Kidney (tissue), 14 donors: ENCODE data around the gene GRID1. TPM values are rescaled to one million over a fixed set of nuclear protein-coding genes. Genes with fewer than 3 reads are reported as not detected.

Experiments used
- DNase-seq, 5 donors: peaks; one replicate each; pipeline ENCODE4 v3.0.0-alpha.2; 2013 to 2020
- FAIRE-seq: peaks from 2 replicates; lab custom pipeline; 2012; peaks lifted over from hg19 to GRCh38; lab: Jason Lieb, UNC
- H3K27ac ChIP-seq, 2 donors: one replicate each; pipeline ENCODE4 v1.7.0; 2013; ENCODE audit warnings: low read depth in 2 of 2, low read length in 2 of 2, inconsistent platforms in 1 of 2
- H3K27me3 ChIP-seq: one replicate; pipeline ENCODE4 v1.7.1; 2013; ENCODE audit warnings: low read length, inconsistent platforms; ENCODE audit not compliant: control insufficient read depth, insufficient read depth
- H3K36me3 ChIP-seq, 3 donors: one replicate each; pipeline versions ENCODE4 v1.7.0 to v1.7.1; 2013; ENCODE audit warnings: low read length in 3 of 3, control low read depth in 1 of 3, inconsistent platforms in 1 of 3; ENCODE audit not compliant: insufficient read depth in 3 of 3, control insufficient read depth in 2 of 3
- H3K4me1 ChIP-seq, 3 donors: one replicate each; pipeline versions ENCODE4 v1.7.0 to v1.7.1; 2013; ENCODE audit warnings: low read length in 3 of 3, inconsistent platforms in 1 of 3, low read depth in 1 of 3; ENCODE audit not compliant: control insufficient read depth in 2 of 3, insufficient read depth in 2 of 3
- H3K4me3 ChIP-seq, 3 donors: one replicate each; pipeline versions ENCODE4 v1.7.0 to v1.8.1; 2013; ENCODE audit warnings: low read length in 3 of 3, control low read depth in 1 of 3, inconsistent platforms in 1 of 3
- H3K9ac ChIP-seq, 3 donors: one replicate each; pipeline versions ENCODE4 v1.7.0 to v1.7.1; 2013; ENCODE audit warnings: low read length in 3 of 3, control low read depth in 1 of 3, inconsistent platforms in 1 of 3
- H3K9me3 ChIP-seq, 3 donors: one replicate each; pipeline versions ENCODE4 v1.7.0 to v1.7.1; 2013; ENCODE audit warnings: low read length in 3 of 3, control low read depth in 1 of 3, inconsistent platforms in 1 of 3; ENCODE audit not compliant: control insufficient read depth in 2 of 3, insufficient read depth in 1 of 3
- CTCF ChIP-seq: IDR thresholded peaks from 3 replicates; pipeline ENCODE4 v1.5.1; 2012; ENCODE audit warnings: mild to moderate bottlenecking, moderate library complexity, borderline replicate concordance; ENCODE audit not compliant: insufficient read depth; ENCODE audit errors: extremely low read depth
- intact Hi-C: fragments of 100-400 bp; cut with DNase I; formaldehyde crosslinking; loops from one replicate; pipeline ENCODE4 v1.11.1; 2022
- polyA plus RNA-seq: library from polyadenylated mRNA; stranded (reverse); fragments of 350-450 nt; fragmentation: Illumina TruSeq; extraction: RNeasy Lipid Tissue Mini Kit (QIAGEN cat#74804); gene quantifications from one replicate; pipeline ENCODE4 v1.2.3, GENCODE V29; 2014; ENCODE audit warnings: low read depth, low replicate concordance; ENCODE audit not compliant: insufficient read depth
- total RNA-seq: library from RNA; stranded (reverse); fragmentation: NEBNext Ultra II Directional; extraction: Animal tissue kit (Norgen Biotek cat#: 25700); gene quantifications from one replicate; pipeline ENCODE4 v1.2.1, GENCODE V29; 2021
- donor health status: control.
- donor health status: control.
- donor health status: control.
- donor health status: control.
- donor health status: control.
- donor health status: DM: yes; HTN: yes; CAD: no.
- donor health status: Normal renal cell carcinoma (clear cell type).

GRID1 gene
- total and polyA plus RNA-seq, 2 donors from 2014 or later = 0.37 to 1.4 TPM

GRCh38 chr10:86200867-86201266 is 165.7 kb downstream of the GRID1 start:
- H3K27ac ChIP-seq = no peak overlapping the region
- DNase-seq (no peak), FAIRE-seq (no peak)
- no peaks in the 10 kb centered on the region for H3K36me3 ChIP-seq
- H3K4me3 ChIP-seq = no peak overlapping the region
- H3K9ac ChIP-seq = no peak overlapping the region
- no peaks in the 10 kb centered on the region for H3K9me3 ChIP-seq
- intact Hi-C loops = no loop called here
- no peaks in the 10 kb centered on the region for H3K27me3 ChIP-seq
- TF ChIP-seq CTCF = no peak
- no peaks in the 10 kb centered on the region for H3K4me1 ChIP-seq

DNA sequence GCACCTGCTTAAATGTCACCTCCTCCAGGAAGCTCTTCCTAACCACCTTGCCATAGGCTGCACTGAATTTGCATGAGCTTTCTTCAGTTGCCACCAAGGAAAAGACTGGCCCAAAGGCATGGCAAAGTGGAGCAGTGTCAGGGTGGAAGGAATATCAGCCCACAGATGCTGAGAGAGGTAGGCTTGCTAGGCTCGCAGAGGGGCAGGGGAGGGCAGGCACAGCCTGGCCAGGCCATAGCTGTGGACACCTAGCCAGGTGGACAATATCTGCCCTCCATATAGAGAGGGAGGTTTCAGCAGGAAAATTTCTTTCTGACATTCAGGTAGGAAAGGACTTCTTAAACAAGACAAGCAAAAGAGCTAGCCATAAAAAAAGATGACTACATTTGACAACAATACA is 166.3 kb downstream of the GRID1 start:
- no peak for DNase-seq
- intact Hi-C loops = no loop called here
- H3K36me3 ChIP-seq = no peaks in the 10 kb centered on the region
- no peak for TF ChIP-seq CTCF
- H3K9me3 ChIP-seq = no peaks in the 10 kb centered on the region
- H3K27ac ChIP-seq = no peak overlapping the region
- H3K27me3 ChIP-seq = no peaks in the 10 kb centered on the region
- H3K9ac ChIP-seq = no peak overlapping the region
- H3K4me3 ChIP-seq = no peak overlapping the region
- H3K4me1 ChIP-seq = no peaks in the 10 kb centered on the region
- no peak for FAIRE-seq

- H3K4me1 ChIP-seq = no peaks in the 10 kb centered on the region
- TF ChIP-seq CTCF = no peak
- no peaks in the 10 kb centered on the region for H3K36me3 ChIP-seq
- no peaks in the 10 kb centered on the region for H3K27me3 ChIP-seq
- no peak overlapping the region for H3K4me3 ChIP-seq
- H3K27ac ChIP-seq = no peak overlapping the region
- intact Hi-C loops = no loop called here
- no peaks in the 10 kb centered on the region for H3K9me3 ChIP-seq
- FAIRE-seq (no peak), DNase-seq (no peak)
- no peak overlapping the region for H3K9ac ChIP-seq
Observed at GRCh38 chr10:86199041-86199440, 167.6 kb downstream of the GRID1 start.

DNA sequence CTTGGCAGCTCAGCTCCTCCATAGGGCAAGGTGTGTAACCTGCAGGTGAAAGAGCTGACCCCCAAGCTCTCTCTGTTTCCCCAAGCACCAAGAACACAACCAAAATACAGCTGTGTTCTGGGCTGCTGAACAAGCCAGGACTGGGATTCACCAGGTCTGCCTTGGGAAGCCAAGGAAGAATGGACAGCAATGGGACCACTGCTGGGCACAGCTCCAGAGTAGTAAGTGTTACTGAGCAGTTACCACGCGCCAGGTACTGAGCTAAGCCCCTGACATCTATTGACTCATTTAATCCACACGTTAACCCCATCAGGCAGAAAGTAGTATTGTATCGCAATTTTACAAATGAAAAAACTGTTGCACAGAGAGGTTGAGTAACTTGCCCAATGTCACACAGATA is 168.3 kb downstream of the GRID1 start:
- intact Hi-C loops = no loop called here
- FAIRE-seq (no peak), DNase-seq (no peak)
- Histone ChIP-seq H3K4me1 (no peaks in the 10 kb centered on the region), H3K9me3 (no peaks in the 10 kb centered on the region), H3K27me3 (no peaks in the 10 kb centered on the region), H3K36me3 (no peaks in the 10 kb centered on the region), H3K27ac (no peak overlapping the region), H3K9ac (no peak overlapping the region), H3K4me3 (no peak overlapping the region)
- TF ChIP-seq CTCF = no peak
